Measurements from ENCODE around the gene VAT1. TPM values are rescaled to one million over a fixed set of nuclear protein-coding genes. Genes with fewer than 3 reads are reported as not detected.
"Not testable (repeated sequence)": the region's sequence is repeated elsewhere in the genome, so short reads cannot be mapped to it uniquely, and the experiment has no call there.

Gene VAT1
- polyA plus RNA-seq, 1 experiment = 245 TPM

- H3K36me3 ChIP-seq (ENCODE audit: control insufficient read depth, insufficient read depth, low read length) = no peaks in the 10 kb centered on the region
- no peaks in the 10 kb centered on the region for H3K27me3 ChIP-seq (ENCODE audit: control insufficient read depth, insufficient read depth, low read length)
- no peak for TF ChIP-seq CTCF (IDR thresholded peaks at IDR 0.05; ENCODE audit: insufficient read depth, low read depth, low read length)
- H3K4me3 ChIP-seq (ENCODE audit: low read depth, low read length) = no peak overlapping the region
- DNase-seq (ENCODE audit: low read depth) = no peak
- ChIA-PET POLR2A (interaction anchor here (0.6 kb wide), 1 partner anchor 20 kb away, joined by 5 read pairs; no protein-coding TSS in a partner anchor), CTCF (interaction anchor here (0.9 to 1.2 kb wide), 2 partner anchors 27 to 34 kb away, joined by 3 read pairs; no protein-coding TSS in a partner anchor)
Measured at GRCh38 chr17:43068570-43069367, 46.6 kb upstream of the VAT1 start.

GRCh38 chr17:43062984-43063638, 40.9 kb upstream of the VAT1 start:
- no peaks in the 10 kb centered on the region for H3K27me3 ChIP-seq (ENCODE audit: control insufficient read depth, insufficient read depth, low read length)
- no peak overlapping the region for H3K4me3 ChIP-seq (ENCODE audit: low read depth, low read length)
- DNase-seq (ENCODE audit: low read depth) = no peak
- no peaks in the 10 kb centered on the region for H3K36me3 ChIP-seq (ENCODE audit: control insufficient read depth, insufficient read depth, low read length)
- no peak for TF ChIP-seq CTCF (IDR thresholded peaks at IDR 0.05; ENCODE audit: insufficient read depth, low read depth, low read length)
- CTCF ChIA-PET = interaction anchor here (1.5 kb wide), 1 partner anchor 11 kb away, joined by 4 read pairs; no protein-coding TSS in a partner anchor
- POLR2A ChIA-PET = no interaction called here

- no peak for TF ChIP-seq CTCF (IDR thresholded peaks at IDR 0.05; ENCODE audit: insufficient read depth, low read depth, low read length)
- Histone ChIP-seq H3K27me3 (ENCODE audit: control insufficient read depth, insufficient read depth, low read length) (no peaks in the 10 kb centered on the region), H3K4me3 (ENCODE audit: low read depth, low read length) (no peak overlapping the region), H3K36me3 (ENCODE audit: control insufficient read depth, insufficient read depth, low read length) (no peaks in the 10 kb centered on the region)
- no peak for DNase-seq (ENCODE audit: low read depth)
- ChIA-PET CTCF (no interaction called here), POLR2A (no interaction called here)
Measured at GRCh38 chr17:43056051-43056450, 33.9 kb upstream of the VAT1 start.

- H3K4me3 ChIP-seq (ENCODE audit: low read depth, low read length); H3K27me3 ChIP-seq (ENCODE audit: control insufficient read depth, insufficient read depth, low read length); H3K36me3 ChIP-seq (ENCODE audit: control insufficient read depth, insufficient read depth, low read length); POLR2A ChIA-PET; DNase-seq (ENCODE audit: low read depth); CTCF ChIA-PET: not testable (repeated sequence)
Measured at GRCh38 chr17:43053008-43053407, 30.8 kb upstream of the VAT1 start.

- no peak for DNase-seq (ENCODE audit: low read depth)
- CTCF ChIA-PET = no interaction called here
Measured at GRCh38 chr17:43051969-43052368, 29.8 kb upstream of the VAT1 start.

More at GRCh38 chr17:43051969-43052368, 29.8 kb upstream of the VAT1 start:
- no peak for TF ChIP-seq CTCF (IDR thresholded peaks at IDR 0.05; ENCODE audit: insufficient read depth, low read depth, low read length)
- POLR2A ChIA-PET = no interaction called here
- no peak overlapping the region for H3K4me3 ChIP-seq (ENCODE audit: low read depth, low read length)
- no peaks in the 10 kb centered on the region for H3K27me3 ChIP-seq (ENCODE audit: control insufficient read depth, insufficient read depth, low read length)
- H3K36me3 ChIP-seq (ENCODE audit: control insufficient read depth, insufficient read depth, low read length) = no peaks in the 10 kb centered on the region
